Gastrocnemius medialis (tissue), 4 donors: ENCODE measurements around the gene CLDN11. TPM values are rescaled to one million over a fixed set of nuclear protein-coding genes. Genes with fewer than 3 reads are reported as not detected.

Source experiments
- ATAC-seq, 2 donors: fragments of 150-250 bp; one replicate each; pipeline ENCODE4 v1.9.1; 2016
- DNase-seq, 2 donors: peaks; one replicate each; pipeline ENCODE4 v3.0.0-alpha.2; 2019
- H3K27ac ChIP-seq, 4 donors: fragments of 200-600 bp; sonication (generic); 1 replicate in 1 of 4; 2 replicates in 3 of 4; pipeline ENCODE4 v1.5.1; 2016 to 2018; ENCODE audit warnings: mild to moderate bottlenecking in 2 of 4, moderate library complexity in 1 of 4
- H3K27me3 ChIP-seq, 3 donors: fragments of 200-600 bp; sonication (generic) in 2 of 3; 1 replicate in 1 of 3; 2 replicates in 2 of 3; pipeline versions ENCODE4 v1.5.1 to v1.6.0; 2016 to 2019; ENCODE audit warnings: mild to moderate bottlenecking in 1 of 3, moderate library complexity in 1 of 3
- H3K36me3 ChIP-seq, 2 donors: fragments of 200-600 bp; sonication (generic) in 1 of 2; one replicate each; pipeline ENCODE4 v1.5.1; 2017 to 2018
- H3K4me1 ChIP-seq, 2 donors: fragments of 200-600 bp; sonication (generic) in 1 of 2; one replicate each; pipeline ENCODE4 v1.5.1; 2016 to 2017; ENCODE audit warnings: mild to moderate bottlenecking in 2 of 2
- H3K4me3 ChIP-seq, 4 donors: fragments of 200-600 bp; sonication (generic) in 3 of 4; 1 replicate in 1 of 4; 2 replicates in 3 of 4; pipeline ENCODE4 v1.5.1; 2016 to 2019; ENCODE audit warnings: mild to moderate bottlenecking in 2 of 4
- H3K9me3 ChIP-seq, 3 donors: fragments of 200-600 bp; sonication (generic) in 2 of 3; 1 replicate in 1 of 3; 2 replicates in 2 of 3; pipeline ENCODE4 v1.5.1; 2016 to 2019
- POLR2A ChIP-seq, 2 donors: fragments of 450-650 bp; IDR thresholded peaks; one replicate each; pipeline ENCODE4 v1.6.1; 2017; ENCODE audit warnings: antibody characterized with exemption in 2 of 2, mild to moderate bottlenecking in 2 of 2, moderate library complexity in 2 of 2
- in situ Hi-C, 4 donors: fragments of 200-750 bp; cut with MboI; loops; one replicate each; pipeline versions ENCODE4 v1.15.0 to v1.8.0; 2017; ENCODE audit warnings: low sequenced_read_pairs in 4 of 4
- intact Hi-C: fragments of 100-400 bp; cut with DNase I; formaldehyde crosslinking; loops from one replicate; pipeline ENCODE4 v1.15.1; 2023; ENCODE audit warnings: low total_unique reads
- total RNA-seq, 4 donors: library from RNA; depleted of rRNA; stranded (reverse); fragments of >200 nt; gene quantifications; one replicate each; pipeline versions ENCODE4 v1.1.0 to v1.2.3, GENCODE V29; 2016
- TF ChIP-seq, protein P1 (sequence below), 5 experiments: fragments of 450-650 bp in 3 of 5; fragments of 200-600 bp in 2 of 5; sonication (generic) in 2 of 5; IDR thresholded peaks in 4 of 5; conservative IDR thresholded peaks in 1 of 5; 1 replicate in 4 of 5; 2 replicates in 1 of 5; pipeline ENCODE4 v1.5.1; 2016 to 2019; ENCODE audit warnings: antibody characterized with exemption in 5 of 5, mild to moderate bottlenecking in 3 of 5, moderate library complexity in 3 of 5

CLDN11 gene
- total RNA-seq, 4 donors from 2014 or later, result 0.53 to 2.7 (median 1.4) TPM

DNA sequence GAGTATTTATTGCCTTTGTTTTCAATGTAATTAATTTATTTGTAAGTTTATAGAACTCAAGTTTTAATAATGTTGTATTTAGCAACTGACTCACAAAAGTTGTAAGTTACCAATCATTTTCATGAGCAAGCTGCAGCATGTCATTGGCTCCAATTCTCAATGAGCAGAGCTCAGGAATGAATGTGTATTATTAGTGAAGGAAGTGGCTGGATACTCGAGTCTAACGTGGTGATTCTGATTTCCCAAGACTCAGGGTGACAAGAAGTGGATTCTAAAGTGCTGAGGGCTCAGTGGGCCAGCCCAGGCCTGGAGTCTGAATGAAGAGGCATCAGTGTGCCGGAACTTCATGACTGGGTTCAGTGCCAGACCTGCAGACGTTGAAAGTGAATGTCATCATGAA lies 39.6 kb downstream of the CLDN11 start:
- no peaks in the 10 kb centered on the region for H3K4me1 ChIP-seq
- in situ Hi-C loops (no loop called here), intact Hi-C loops (no loop called here)
- DNase-seq (no peak), ATAC-seq (no peak)
- H3K9me3 ChIP-seq, result no peaks in the 10 kb centered on the region
- H3K4me3 ChIP-seq, result no peak overlapping the region
- TF ChIP-seq, protein P1, sequence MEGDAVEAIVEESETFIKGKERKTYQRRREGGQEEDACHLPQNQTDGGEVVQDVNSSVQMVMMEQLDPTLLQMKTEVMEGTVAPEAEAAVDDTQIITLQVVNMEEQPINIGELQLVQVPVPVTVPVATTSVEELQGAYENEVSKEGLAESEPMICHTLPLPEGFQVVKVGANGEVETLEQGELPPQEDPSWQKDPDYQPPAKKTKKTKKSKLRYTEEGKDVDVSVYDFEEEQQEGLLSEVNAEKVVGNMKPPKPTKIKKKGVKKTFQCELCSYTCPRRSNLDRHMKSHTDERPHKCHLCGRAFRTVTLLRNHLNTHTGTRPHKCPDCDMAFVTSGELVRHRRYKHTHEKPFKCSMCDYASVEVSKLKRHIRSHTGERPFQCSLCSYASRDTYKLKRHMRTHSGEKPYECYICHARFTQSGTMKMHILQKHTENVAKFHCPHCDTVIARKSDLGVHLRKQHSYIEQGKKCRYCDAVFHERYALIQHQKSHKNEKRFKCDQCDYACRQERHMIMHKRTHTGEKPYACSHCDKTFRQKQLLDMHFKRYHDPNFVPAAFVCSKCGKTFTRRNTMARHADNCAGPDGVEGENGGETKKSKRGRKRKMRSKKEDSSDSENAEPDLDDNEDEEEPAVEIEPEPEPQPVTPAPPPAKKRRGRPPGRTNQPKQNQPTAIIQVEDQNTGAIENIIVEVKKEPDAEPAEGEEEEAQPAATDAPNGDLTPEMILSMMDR (IDR thresholded peaks at IDR 0.05 in 4 of 5, conservative IDR thresholded peaks at IDR 0.05 in 1 of 5), result no peak
- no peak for TF ChIP-seq POLR2A (IDR thresholded peaks at IDR 0.05)
- H3K27ac ChIP-seq, result no peak overlapping the region
- H3K27me3 ChIP-seq, result no peaks in the 10 kb centered on the region
- H3K36me3 ChIP-seq, result no peaks in the 10 kb centered on the region

DNA sequence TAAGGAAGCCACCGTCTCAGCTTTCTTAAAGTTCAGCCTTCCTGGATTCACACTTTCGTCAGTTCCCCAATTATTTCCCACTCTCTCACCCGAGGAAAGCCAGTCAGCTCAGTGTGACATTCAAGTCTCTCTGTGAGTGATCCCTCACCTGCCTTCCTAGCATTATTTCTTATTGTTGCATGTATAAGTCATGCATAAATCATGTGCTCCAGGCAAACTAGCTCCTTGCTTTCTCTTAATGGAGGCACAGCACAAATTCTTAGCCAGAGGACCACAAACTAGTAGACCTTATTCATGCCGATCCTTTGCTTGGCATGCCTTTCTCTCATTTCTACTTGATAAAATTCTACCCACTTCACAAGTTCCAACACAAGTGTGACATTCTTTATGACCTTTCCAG lies 44.3 kb downstream of the CLDN11 start:
- DNase-seq (no peak), ATAC-seq (no peak)
- Histone ChIP-seq H3K9me3 (no peaks in the 10 kb centered on the region), H3K27me3 (no peaks in the 10 kb centered on the region), H3K36me3 (no peaks in the 10 kb centered on the region), H3K4me3 (no peak overlapping the region), H3K4me1 (no peaks in the 10 kb centered on the region), H3K27ac (no peak overlapping the region)
- in situ Hi-C loops (no loop called here), intact Hi-C loops (no loop called here)
- TF ChIP-seq, protein P1 (IDR thresholded peaks at IDR 0.05 in 4 of 5, conservative IDR thresholded peaks at IDR 0.05 in 1 of 5), result no peak
- no peak for TF ChIP-seq POLR2A (IDR thresholded peaks at IDR 0.05)

DNA sequence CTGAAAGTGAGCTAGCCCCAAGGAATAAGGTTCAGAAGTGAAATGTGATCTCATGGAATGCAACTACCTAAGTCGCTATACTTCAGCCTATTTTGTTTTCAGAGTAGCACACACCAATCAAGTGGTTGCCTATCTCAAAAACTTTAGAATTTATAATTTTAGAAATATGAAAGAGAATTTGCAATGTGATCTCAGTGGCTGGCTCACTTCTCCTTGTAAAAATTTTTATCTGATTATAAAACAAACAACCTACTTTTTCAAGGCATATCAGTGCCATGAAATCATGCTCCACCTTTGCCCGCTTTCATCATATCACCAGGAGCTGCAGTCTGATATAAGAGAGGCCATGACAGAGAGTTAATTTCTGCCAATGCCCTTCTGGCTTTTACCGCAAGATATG lies 47.3 kb downstream of the CLDN11 start:
- no peak for ATAC-seq
- H3K4me3 ChIP-seq, result no peak overlapping the region
- intact Hi-C loops, result no loop called here
- no peaks in the 10 kb centered on the region for H3K27me3 ChIP-seq
- in situ Hi-C loops, result no loop called here
- H3K9me3 ChIP-seq, result no peaks in the 10 kb centered on the region
- H3K36me3 ChIP-seq, result no peaks in the 10 kb centered on the region
- no peak overlapping the region for H3K27ac ChIP-seq
- TF ChIP-seq POLR2A (IDR thresholded peaks at IDR 0.05), result no peak
- TF ChIP-seq, protein P1 (IDR thresholded peaks at IDR 0.05 in 4 of 5, conservative IDR thresholded peaks at IDR 0.05 in 1 of 5), result no peak
- H3K4me1 ChIP-seq, result no peaks in the 10 kb centered on the region
- DNase-seq, result no peak

DNA sequence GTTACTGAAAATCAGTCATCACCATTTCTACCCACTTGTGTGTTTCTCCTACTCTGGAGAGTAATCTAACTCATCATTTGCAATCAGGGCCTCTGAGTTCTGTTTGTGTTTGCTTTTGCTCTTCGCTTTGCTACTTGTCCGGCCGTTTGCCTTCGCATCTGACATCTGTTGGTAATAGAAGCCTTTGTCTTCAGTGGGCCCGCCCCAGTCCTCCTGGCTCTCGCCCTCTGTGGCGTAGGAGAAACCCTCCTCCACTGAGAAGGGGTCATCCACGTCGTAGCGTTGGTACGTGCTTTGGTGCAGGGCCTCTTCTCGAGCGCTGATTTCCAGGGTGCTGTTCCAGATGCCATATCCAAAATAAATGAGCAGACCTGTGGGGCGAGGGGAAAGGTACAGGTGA lies 48.3 kb downstream of the CLDN11 start:
- intact Hi-C loops, result no loop called here
- ATAC-seq, result no peak

More for the DNA sequence above, 48.3 kb downstream of the CLDN11 start:
- TF ChIP-seq POLR2A (IDR thresholded peaks at IDR 0.05), result no peak
- TF ChIP-seq, protein P1 (IDR thresholded peaks at IDR 0.05 in 4 of 5, conservative IDR thresholded peaks at IDR 0.05 in 1 of 5), result no peak
- Histone ChIP-seq H3K27ac (no peak overlapping the region), H3K4me3 (no peak overlapping the region), H3K27me3 (no peaks in the 10 kb centered on the region), H3K36me3 (no peaks in the 10 kb centered on the region), H3K4me1 (no peaks in the 10 kb centered on the region), H3K9me3 (no peaks in the 10 kb centered on the region)
- no peak for DNase-seq
- in situ Hi-C loops, result no loop called here
